ENCODE data around the gene UBA52.

The UBA52 gene

GRCh38 chr19:18577365-18577914 is 5.8 kb downstream of the UBA52 start:
- FAIRE-seq (no peak), DNase-seq (ENCODE audit: insufficient read length, low spot score) (no peak)
- TF ChIP-seq POLR2A (IDR thresholded peaks at IDR 0.05; ENCODE audit: low read depth, low read length), result peak; percentile 13; the same call in 1 of the 2 replicates
- TF ChIP-seq POLR2AphosphoS5 (IDR thresholded peaks at IDR 0.05; ENCODE audit: low read depth, low read length), result no peak; the same call in 1 of the 2 replicates

GRCh38 chr19:18580311-18580710 is 8.7 kb downstream of the UBA52 start:
- TF ChIP-seq SPI1 (IDR thresholded peaks at IDR 0.05; ENCODE audit: low read depth, low read length) (no peak), PAX5 (IDR thresholded peaks at IDR 0.05; ENCODE audit: insufficient read depth, low read length, severe bottlenecking) (no peak), POLR2AphosphoS5 (IDR thresholded peaks at IDR 0.05; ENCODE audit: low read depth, low read length) (no peak), POU2F2 (IDR thresholded peaks at IDR 0.05; ENCODE audit: low read depth, low read length) (no peak), TAF1 (IDR thresholded peaks at IDR 0.05; ENCODE audit: low read depth, low read length) (no peak), POLR2A (IDR thresholded peaks at IDR 0.05; ENCODE audit: low read depth, low read length) (no peak)
- FAIRE-seq (no peak), DNase-seq (ENCODE audit: insufficient read length, low spot score) (no peak)

GRCh38 chr19:18586306-18586705 is 14.6 kb downstream of the UBA52 start:
- DNase-seq (ENCODE audit: insufficient read length, low spot score), result no peak
- TF ChIP-seq POLR2AphosphoS5 (IDR thresholded peaks at IDR 0.05; ENCODE audit: low read depth, low read length) (no peak), POU2F2 (IDR thresholded peaks at IDR 0.05; ENCODE audit: low read depth, low read length) (no peak), SPI1 (IDR thresholded peaks at IDR 0.05; ENCODE audit: low read depth, low read length) (peak; percentile 39; the same call in 1 of the 2 replicates), PAX5 (IDR thresholded peaks at IDR 0.05; ENCODE audit: insufficient read depth, low read length, severe bottlenecking) (no peak), POLR2A (IDR thresholded peaks at IDR 0.05; ENCODE audit: low read depth, low read length) (no peak), TAF1 (IDR thresholded peaks at IDR 0.05; ENCODE audit: low read depth, low read length) (no peak)
- FAIRE-seq, result peak; percentile 61

- FAIRE-seq (no peak), DNase-seq (ENCODE audit: insufficient read length, low spot score) (no peak)
- TF ChIP-seq SPI1 (IDR thresholded peaks at IDR 0.05; ENCODE audit: low read depth, low read length), result no peak
- no peak for TF ChIP-seq POU2F2 (IDR thresholded peaks at IDR 0.05; ENCODE audit: low read depth, low read length)
Observed at GRCh38 chr19:18587561-18587960, 15.9 kb downstream of the UBA52 start.

GRCh38 chr19:18587962-18588610 is 16.4 kb downstream of the UBA52 start:
- DNase-seq (ENCODE audit: insufficient read length, low spot score) (no peak), FAIRE-seq (no peak)
- TF ChIP-seq PAX5 (IDR thresholded peaks at IDR 0.05; ENCODE audit: insufficient read depth, low read length, severe bottlenecking) (no peak), POU2F2 (IDR thresholded peaks at IDR 0.05; ENCODE audit: low read depth, low read length) (no peak), POLR2A (IDR thresholded peaks at IDR 0.05; ENCODE audit: low read depth, low read length) (no peak), SPI1 (IDR thresholded peaks at IDR 0.05; ENCODE audit: low read depth, low read length) (no peak), POLR2AphosphoS5 (IDR thresholded peaks at IDR 0.05; ENCODE audit: low read depth, low read length) (no peak), TAF1 (IDR thresholded peaks at IDR 0.05; ENCODE audit: low read depth, low read length) (no peak)

GRCh38 chr19:18588611-18589379 is 17.1 kb downstream of the UBA52 start, which contains the start of gene REX1BD:
Gene REX1BD (plus strand): TSS chr19:18588798. CDS start chr19:18588802, 4 bp downstream.
- peak; percentile 69; the same call in 1 of the 2 replicates for TF ChIP-seq POLR2AphosphoS5 (IDR thresholded peaks at IDR 0.05; ENCODE audit: low read depth, low read length)
- TF ChIP-seq POLR2A (IDR thresholded peaks at IDR 0.05; ENCODE audit: low read depth, low read length), result peak; percentile 61
- no peak for TF ChIP-seq PAX5 (IDR thresholded peaks at IDR 0.05; ENCODE audit: insufficient read depth, low read length, severe bottlenecking)
- peak; percentile 26 for TF ChIP-seq SPI1 (IDR thresholded peaks at IDR 0.05; ENCODE audit: low read depth, low read length)
- TF ChIP-seq POU2F2 (IDR thresholded peaks at IDR 0.05; ENCODE audit: low read depth, low read length), result peak; percentile 49; the same call in 1 of the 2 replicates
- peak; percentile 91 for FAIRE-seq
- DNase-seq (ENCODE audit: insufficient read length, low spot score), result peak; percentile 82

GRCh38 chr19:18589380-18590272 is 18.0 kb downstream of the UBA52 start:
- FAIRE-seq, result peak; percentile 76
- TF ChIP-seq POLR2A (IDR thresholded peaks at IDR 0.05; ENCODE audit: low read depth, low read length), result no peak
- no peak for TF ChIP-seq TAF1 (IDR thresholded peaks at IDR 0.05; ENCODE audit: low read depth, low read length)
- no peak for TF ChIP-seq POU2F2 (IDR thresholded peaks at IDR 0.05; ENCODE audit: low read depth, low read length)
- TF ChIP-seq POLR2AphosphoS5 (IDR thresholded peaks at IDR 0.05; ENCODE audit: low read depth, low read length), result no peak
- no peak for TF ChIP-seq PAX5 (IDR thresholded peaks at IDR 0.05; ENCODE audit: insufficient read depth, low read length, severe bottlenecking)
- no peak for TF ChIP-seq SPI1 (IDR thresholded peaks at IDR 0.05; ENCODE audit: low read depth, low read length)
- DNase-seq (ENCODE audit: insufficient read length, low spot score), result no peak

- FAIRE-seq, result no peak
- DNase-seq (ENCODE audit: insufficient read length, low spot score), result no peak
- TF ChIP-seq POLR2A (IDR thresholded peaks at IDR 0.05; ENCODE audit: low read depth, low read length), result no peak
- TF ChIP-seq PAX5 (IDR thresholded peaks at IDR 0.05; ENCODE audit: insufficient read depth, low read length, severe bottlenecking), result no peak
- TF ChIP-seq TAF1 (IDR thresholded peaks at IDR 0.05; ENCODE audit: low read depth, low read length), result no peak
- no peak for TF ChIP-seq POLR2AphosphoS5 (IDR thresholded peaks at IDR 0.05; ENCODE audit: low read depth, low read length)
- TF ChIP-seq POU2F2 (IDR thresholded peaks at IDR 0.05; ENCODE audit: low read depth, low read length), result no peak
- TF ChIP-seq SPI1 (IDR thresholded peaks at IDR 0.05; ENCODE audit: low read depth, low read length), result no peak
Observed at GRCh38 chr19:18590273-18591272, 18.9 kb downstream of the UBA52 start.
